ENCODE results near the gene OSBP2. TPM values are rescaled to one million over a fixed set of nuclear protein-coding genes. Genes with fewer than 3 reads are reported as not detected.

OSBP2 gene
- total RNA-seq, 4 donors from 2014 or later: 0.35 to 3.5 (median 1.8) TPM

GRCh38 chr22:30858976-30859713, 164.5 kb downstream of the OSBP2 start:
- no peak overlapping the region for H3K4me3 ChIP-seq
- 92 to 97% methylated on average over 6 to 11 of the region's 18 CpGs for WGBS, 2 donors (ENCODE audit: low coverage in 1 of 2)
- no peaks in the 10 kb centered on the region for H3K4me1 ChIP-seq
- peaks cover 8% of the 10 kb centered on the region for H3K27me3 ChIP-seq
- TF ChIP-seq POLR2AphosphoS5 (IDR thresholded peaks at IDR 0.05) (no peak), POLR2A (IDR thresholded peaks at IDR 0.05) (no peak), CTCF (IDR thresholded peaks at IDR 0.05) (no peak), EP300 (IDR thresholded peaks at IDR 0.05) (no peak)
- H3K9me3 ChIP-seq: no peaks in the 10 kb centered on the region
- H3K36me3 ChIP-seq: no peaks in the 10 kb centered on the region
- no peak for ATAC-seq
- no peak overlapping the region for H3K27ac ChIP-seq

GRCh38 chr22:30859714-30860095, 165.0 kb downstream of the OSBP2 start:
- Histone ChIP-seq H3K4me3 (no peak overlapping the region), H3K9me3 (no peaks in the 10 kb centered on the region), H3K36me3 (no peaks in the 10 kb centered on the region), H3K27me3 (peaks cover 8% of the 10 kb centered on the region), H3K4me1 (no peaks in the 10 kb centered on the region), H3K27ac (no peak overlapping the region)
- WGBS, 2 donors (ENCODE audit: low coverage in 1 of 2): 94 to 95% methylated on average over 6 to 7 of the region's 7 CpGs
- ATAC-seq: no peak
- no peak for TF ChIP-seq POLR2A (IDR thresholded peaks at IDR 0.05)
- TF ChIP-seq EP300 (IDR thresholded peaks at IDR 0.05): no peak
- no peak for TF ChIP-seq CTCF (IDR thresholded peaks at IDR 0.05)
- no peak for TF ChIP-seq POLR2AphosphoS5 (IDR thresholded peaks at IDR 0.05)

DNA sequence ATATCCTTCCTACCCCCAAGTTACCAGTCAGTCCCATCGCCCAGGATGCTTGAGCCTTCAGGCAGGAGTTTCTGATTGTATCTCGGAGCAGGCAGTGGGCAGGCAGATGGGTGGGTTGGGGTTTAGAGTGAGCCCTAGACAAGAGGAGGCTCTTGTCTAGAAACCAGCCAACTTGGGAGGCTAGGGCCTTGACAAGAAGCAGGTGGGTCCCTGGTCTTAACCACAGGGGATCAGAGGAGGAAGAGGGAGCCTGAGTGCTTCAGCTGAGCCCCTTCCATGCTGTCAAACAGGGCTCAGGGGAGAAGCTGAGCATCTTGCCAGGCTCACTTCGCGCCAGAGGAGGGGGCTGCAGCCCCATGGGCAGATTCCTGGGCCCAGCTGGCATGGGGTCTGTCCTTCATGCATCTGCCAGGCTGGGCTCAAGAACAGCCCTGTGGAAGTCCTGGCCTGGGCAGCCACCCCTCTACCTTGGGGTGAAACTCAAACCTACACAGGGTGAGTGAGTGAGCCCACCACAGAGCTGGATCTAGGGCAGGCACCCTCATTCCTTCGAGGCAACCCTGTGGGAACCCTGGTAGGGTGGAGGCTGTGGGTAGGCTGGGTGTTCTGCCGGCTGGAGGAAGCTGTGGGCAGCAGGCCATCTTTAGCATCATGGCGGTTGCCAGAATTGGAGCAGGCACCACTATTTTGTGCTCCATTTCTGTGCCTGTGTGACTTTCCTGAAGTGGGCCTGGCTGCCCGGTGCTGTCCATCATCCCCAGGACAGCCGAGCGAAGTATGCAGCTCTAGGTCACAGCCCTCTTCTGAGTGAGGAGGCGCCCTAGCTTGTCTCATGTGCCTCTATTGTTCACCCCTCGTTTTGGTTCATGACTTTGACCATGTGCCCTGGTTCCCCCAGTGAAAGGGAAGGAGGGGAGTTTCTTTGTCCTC, 165.8 kb downstream of the OSBP2 start:
- Histone ChIP-seq H3K27me3 (peaks cover 8% of the 10 kb centered on the region), H3K4me3 (no peak overlapping the region), H3K27ac (no peak overlapping the region), H3K4me1 (no peaks in the 10 kb centered on the region), H3K36me3 (no peaks in the 10 kb centered on the region), H3K9me3 (no peaks in the 10 kb centered on the region)
- WGBS, 2 donors (ENCODE audit: low coverage in 1 of 2): 80 to 84% methylated on average over 2 to 6 of the region's 12 CpGs
- TF ChIP-seq CTCF (IDR thresholded peaks at IDR 0.05) (no peak), EP300 (IDR thresholded peaks at IDR 0.05) (no peak), POLR2AphosphoS5 (IDR thresholded peaks at IDR 0.05) (no peak), POLR2A (IDR thresholded peaks at IDR 0.05) (no peak)
- ATAC-seq: no peak

- Histone ChIP-seq H3K4me1 (no peaks in the 10 kb centered on the region), H3K27ac (no peak overlapping the region), H3K27me3 (peaks cover 8% of the 10 kb centered on the region), H3K4me3 (no peak overlapping the region), H3K36me3 (no peaks in the 10 kb centered on the region), H3K9me3 (no peaks in the 10 kb centered on the region)
- ATAC-seq: no peak
- TF ChIP-seq CTCF (IDR thresholded peaks at IDR 0.05) (no peak), POLR2A (IDR thresholded peaks at IDR 0.05) (no peak), EP300 (IDR thresholded peaks at IDR 0.05) (no peak), POLR2AphosphoS5 (IDR thresholded peaks at IDR 0.05) (no peak)
- 93 to 100% methylated on average over 2 to 3 of the region's 9 CpGs for WGBS, 2 donors (ENCODE audit: low coverage in 1 of 2)
Measured at GRCh38 chr22:30861131-30861530, 166.5 kb downstream of the OSBP2 start.
